ENCODE data around the gene PPP1CA.

PPP1CA gene

DNA sequence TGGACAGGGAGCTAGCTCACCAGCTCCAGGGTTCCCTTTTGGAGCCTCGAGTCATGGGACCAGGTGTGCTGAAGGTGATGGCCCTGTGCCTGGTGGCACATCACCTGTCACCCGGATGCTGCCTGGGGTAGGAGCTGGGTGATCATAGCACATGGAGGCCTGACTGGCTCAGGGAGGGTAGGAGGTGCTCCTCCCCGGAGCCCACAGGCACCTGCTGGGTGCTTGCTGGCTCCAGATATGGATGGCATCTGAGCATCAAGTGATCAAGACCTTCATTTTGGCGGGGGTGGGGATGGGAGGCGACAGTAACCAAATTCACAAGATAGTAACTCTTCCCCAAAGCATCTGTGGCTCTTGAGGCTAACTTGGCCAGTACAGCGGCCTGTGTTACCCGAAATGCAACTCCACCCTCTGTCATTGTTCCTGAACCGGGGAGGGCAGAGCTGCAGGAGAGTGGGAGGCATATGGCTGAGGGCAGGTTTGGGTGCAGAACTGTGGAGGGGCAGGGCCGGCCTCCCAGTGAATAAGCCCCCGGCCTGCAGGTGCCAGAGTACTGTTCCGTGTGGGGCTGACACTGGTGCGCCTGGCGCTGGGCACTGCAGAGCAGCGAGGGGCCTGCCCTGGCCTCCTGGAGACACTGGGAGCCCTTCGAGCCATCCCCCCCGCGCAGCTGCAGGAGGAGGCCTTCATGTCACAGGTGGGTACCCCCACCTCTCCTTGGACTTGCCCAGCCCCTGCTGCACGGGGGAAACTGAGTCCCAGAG lies 7.0 kb upstream of the PPP1CA start:
- no peaks in the 10 kb centered on the region for H3K4me1 ChIP-seq (ENCODE audit: insufficient read depth, poor library complexity, severe bottlenecking)
- H3K9me3 ChIP-seq (ENCODE audit: severe bottlenecking): no peaks in the 10 kb centered on the region
- no peak for DNase-seq (ENCODE audit: low spot score)
- H3K27me3 ChIP-seq (ENCODE audit: insufficient read depth, poor library complexity, severe bottlenecking): no peaks in the 10 kb centered on the region
- H3K4me3 ChIP-seq (ENCODE audit: severe bottlenecking): no peak overlapping the region
- TF ChIP-seq CTCF (IDR thresholded peaks at IDR 0.05; ENCODE audit: poor library complexity, severe bottlenecking): no peak
- H3K27ac ChIP-seq (ENCODE audit: poor library complexity, severe bottlenecking): no peak overlapping the region
- H3K36me3 ChIP-seq (ENCODE audit: low read depth): no peaks in the 10 kb centered on the region
- ATAC-seq (ENCODE audit: low read depth): no peak

GRCh38 chr11:67407688-67408163 lies 6.1 kb upstream of the PPP1CA start:
- ATAC-seq (ENCODE audit: low read depth) (no peak), DNase-seq (ENCODE audit: low spot score) (no peak)
- Histone ChIP-seq H3K4me1 (ENCODE audit: insufficient read depth, poor library complexity, severe bottlenecking) (no peaks in the 10 kb centered on the region), H3K9me3 (ENCODE audit: severe bottlenecking) (no peaks in the 10 kb centered on the region), H3K27me3 (ENCODE audit: insufficient read depth, poor library complexity, severe bottlenecking) (no peaks in the 10 kb centered on the region), H3K4me3 (ENCODE audit: severe bottlenecking) (no peak overlapping the region), H3K27ac (ENCODE audit: poor library complexity, severe bottlenecking) (no peak overlapping the region), H3K36me3 (ENCODE audit: low read depth) (no peaks in the 10 kb centered on the region)
- no peak for TF ChIP-seq CTCF (IDR thresholded peaks at IDR 0.05; ENCODE audit: poor library complexity, severe bottlenecking)

DNA sequence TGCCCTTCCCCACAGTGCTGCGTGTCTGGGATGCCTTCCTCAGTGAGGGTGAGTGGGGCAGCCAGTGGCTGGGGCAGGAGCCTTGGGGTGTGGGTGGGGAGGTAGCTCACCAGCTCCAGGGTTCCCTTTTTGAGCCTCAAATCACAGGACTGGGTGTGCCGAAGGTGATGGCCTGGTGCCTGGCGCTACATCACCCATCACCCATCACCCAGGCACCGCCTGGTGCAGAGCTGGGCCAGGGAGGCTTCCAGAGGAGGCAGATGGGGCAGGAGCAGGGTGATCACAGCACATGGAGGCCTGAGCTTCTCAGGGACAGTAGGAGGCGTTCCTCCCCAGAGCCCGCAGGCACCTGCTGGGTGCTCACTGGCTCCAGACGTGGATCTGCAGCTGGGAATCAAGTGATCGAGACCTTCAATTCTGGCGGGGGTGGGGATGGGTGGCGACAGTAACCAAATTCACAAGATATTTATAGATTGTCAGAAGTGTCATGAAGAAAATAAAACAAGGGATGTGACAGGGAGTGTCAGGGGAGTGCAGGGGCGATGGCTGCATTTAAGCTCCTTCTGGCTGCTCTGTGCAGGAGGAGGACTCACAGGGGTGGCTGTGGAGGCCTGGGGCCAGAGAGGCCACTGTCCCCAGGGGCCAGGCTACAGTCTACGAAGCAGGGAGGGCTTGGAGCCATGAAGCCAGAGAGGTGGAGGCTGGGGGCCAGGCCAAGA lies 5.5 kb upstream of the PPP1CA start:
- H3K4me3 ChIP-seq (ENCODE audit: severe bottlenecking): no peak overlapping the region
- H3K9me3 ChIP-seq (ENCODE audit: severe bottlenecking): no peaks in the 10 kb centered on the region
- no peaks in the 10 kb centered on the region for H3K4me1 ChIP-seq (ENCODE audit: insufficient read depth, poor library complexity, severe bottlenecking)
- no peak overlapping the region for H3K27ac ChIP-seq (ENCODE audit: poor library complexity, severe bottlenecking)
- DNase-seq (ENCODE audit: low spot score): no peak
- TF ChIP-seq CTCF (IDR thresholded peaks at IDR 0.05; ENCODE audit: poor library complexity, severe bottlenecking): no peak
- ATAC-seq (ENCODE audit: low read depth): 0 out of 3 replicates have a peak, but pooled peaks have one; percentile 20
- no peaks in the 10 kb centered on the region for H3K36me3 ChIP-seq (ENCODE audit: low read depth)
- no peaks in the 10 kb centered on the region for H3K27me3 ChIP-seq (ENCODE audit: insufficient read depth, poor library complexity, severe bottlenecking)

- Histone ChIP-seq H3K27ac (ENCODE audit: poor library complexity, severe bottlenecking) (no peak overlapping the region), H3K36me3 (ENCODE audit: low read depth) (no peaks in the 10 kb centered on the region), H3K4me3 (ENCODE audit: severe bottlenecking) (no peak overlapping the region), H3K4me1 (ENCODE audit: insufficient read depth, poor library complexity, severe bottlenecking) (no peaks in the 10 kb centered on the region), H3K9me3 (ENCODE audit: severe bottlenecking) (no peaks in the 10 kb centered on the region), H3K27me3 (ENCODE audit: insufficient read depth, poor library complexity, severe bottlenecking) (no peaks in the 10 kb centered on the region)
- no peak for TF ChIP-seq CTCF (IDR thresholded peaks at IDR 0.05; ENCODE audit: poor library complexity, severe bottlenecking)
- no peak for DNase-seq (ENCODE audit: low spot score)
- no peak for ATAC-seq (ENCODE audit: low read depth)
These were observed 4.8 kb upstream of the PPP1CA start for GRCh38 chr11:67406420-67406968.

Data from RWPE2 (cell line).